HepG2 (cell line): Measurements from ENCODE around the gene C16orf95. TPM values are rescaled to one million over a fixed set of nuclear protein-coding genes. Genes with fewer than 3 reads are reported as not detected.

Experiments used
- BHLHE40 ChIP-seq: IDR thresholded peaks from 2 replicates; pipeline ENCODE4 v1.6.1; 2011; ENCODE audit warnings: low read length, improper control_type of control experiment
- FOSL1 ChIP-seq: sonication (generic); formaldehyde crosslinking; IDR thresholded peaks from 2 replicates; pipeline ENCODE4 v1.9.0; 2021; ENCODE audit warnings: missing genetic modification reagents, borderline replicate concordance
- GFI1 ChIP-seq: sonication (generic); formaldehyde crosslinking; IDR thresholded peaks from 2 replicates; pipeline ENCODE4 v1.5.0; 2020; ENCODE audit warnings: missing genetic modification reagents, mild to moderate bottlenecking, borderline replicate concordance
- GPN1 ChIP-seq: sonication (generic); formaldehyde crosslinking; IDR thresholded peaks from 2 replicates; pipeline ENCODE4 v1.5.1; 2020; ENCODE audit warnings: missing genetic modification reagents, borderline replicate concordance
- HMGXB4 ChIP-seq, 2 experiments: sonication (generic) in 1 of 2; formaldehyde crosslinking in 1 of 2; IDR thresholded peaks; 2 replicates each; pipeline versions ENCODE4 v1.4.0 to v1.6.1; 2018 to 2020; ENCODE audit warnings: missing genetic modification reagents in 2 of 2, borderline replicate concordance in 1 of 2, low read depth in 1 of 2, mild to moderate bottlenecking in 1 of 2, missing biosample characterization in 1 of 2
- HOXA5 ChIP-seq: sonication (generic); formaldehyde crosslinking; IDR thresholded peaks from 2 replicates; pipeline ENCODE4 v1.4.0; 2020; ENCODE audit warnings: missing genetic modification reagents
- SALL1 ChIP-seq: sonication (generic); formaldehyde crosslinking; IDR thresholded peaks from 2 replicates; pipeline ENCODE4 v1.8.0; 2022; ENCODE audit warnings: mild to moderate bottlenecking, missing genetic modification reagents
- TBX3 ChIP-seq: fragments of 450-650 bp; IDR thresholded peaks from 2 replicates; pipeline ENCODE4 v1.6.1; 2017; ENCODE audit warnings: antibody characterized with exemption, mild to moderate bottlenecking, inconsistent platforms, borderline replicate concordance
- ZNF10 ChIP-seq: sonication (generic); formaldehyde crosslinking; IDR thresholded peaks from 2 replicates; pipeline ENCODE4 v1.4.0; 2020; ENCODE audit warnings: mild to moderate bottlenecking, low read depth, missing genetic modification reagents, borderline replicate concordance
- ZNF205 ChIP-seq: IDR thresholded peaks from 2 replicates; pipeline ENCODE4 v1.6.1; 2018; ENCODE audit warnings: missing biosample characterization, missing genetic modification reagents
- ZNF441 ChIP-seq: sonication (generic); formaldehyde crosslinking; IDR thresholded peaks from 2 replicates; pipeline ENCODE4 v1.7.0; 2021; ENCODE audit warnings: missing genetic modification reagents, borderline replicate concordance
- ZNF503 ChIP-seq: sonication (generic); formaldehyde crosslinking; IDR thresholded peaks from 2 replicates; pipeline ENCODE4 v1.4.0; 2020; ENCODE audit warnings: missing genetic modification reagents
- ZNF646 ChIP-seq: sonication (generic); formaldehyde crosslinking; IDR thresholded peaks from 2 replicates; pipeline ENCODE4 v1.9.0; 2021; ENCODE audit warnings: mild to moderate bottlenecking, missing genetic modification reagents
- ZSCAN22 ChIP-seq: sonication (generic); formaldehyde crosslinking; IDR thresholded peaks from 2 replicates; pipeline ENCODE4 v1.4.0; 2020; ENCODE audit warnings: mild to moderate bottlenecking, missing genetic modification reagents
- polyA plus RNA-seq, 8 experiments: library from polyadenylated mRNA; depleted of rRNA in 3 of 8; stranded (reverse) in 7 of 8; unstranded in 1 of 8; fragments of >200 nt; fragmentation: Illumina TruSeq in 4 of 8; extraction: Trizol in 4 of 8; gene quantifications; 2 replicates each; pipeline versions ENCODE4 v1.2.1 to v1.2.3, GENCODE V29; 2011 to 2016; ENCODE audit warnings: low read depth in 4 of 8, missing spikeins in 1 of 8, mixed read lengths in 1 of 8; ENCODE audit not compliant: insufficient read depth in 1 of 8
- total RNA-seq, 5 experiments: library from RNA; depleted of rRNA; stranded (reverse); fragments of >200 nt; fragmentation: Illumina TruSeq; extraction: Trizol; gene quantifications; 2 replicates each; pipeline ENCODE4 v1.2.3, GENCODE V29; 2016; ENCODE audit warnings: low read depth in 1 of 5
- TF ChIP-seq, protein P1 (sequence below): sonication (generic); formaldehyde crosslinking; IDR thresholded peaks from 2 replicates; pipeline ENCODE4 v1.5.1; 2020; ENCODE audit warnings: missing genetic modification reagents, mild to moderate bottlenecking, borderline replicate concordance
- TF ChIP-seq, protein P2 (sequence below): sonication (generic); formaldehyde crosslinking; IDR thresholded peaks from 2 replicates; pipeline ENCODE4 v1.8.1; 2023; ENCODE audit warnings: mild to moderate bottlenecking, moderate library complexity, missing genetic modification reagents

The C16orf95 gene
- total and polyA plus RNA-seq, 2 of the 13 experiments (the other 11 are each of a cell fraction or from before 2014, with no cell fraction given), result 2.8 to 8.6 TPM

DNA sequence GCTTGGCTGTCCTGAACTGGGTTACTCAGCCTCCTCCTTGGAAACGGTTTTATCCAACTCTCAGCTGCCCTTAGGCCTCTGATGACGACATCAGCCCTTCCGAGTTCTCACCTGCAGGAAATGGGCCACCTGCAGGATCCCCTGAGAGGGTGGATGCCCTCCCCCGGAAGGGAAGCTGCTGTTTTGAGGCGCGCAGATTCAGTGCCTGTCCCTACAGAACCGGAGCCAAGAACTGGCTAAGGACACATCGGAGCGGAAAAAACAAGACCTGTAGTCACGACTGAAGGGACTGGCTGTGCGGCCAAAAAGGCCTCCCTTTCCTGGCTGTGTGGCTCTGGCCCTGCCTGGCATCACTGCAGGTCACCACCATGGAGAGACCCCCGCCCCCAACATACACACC is 11.7 kb upstream of the C16orf95 start (continued):
- TF ChIP-seq, protein P1, sequence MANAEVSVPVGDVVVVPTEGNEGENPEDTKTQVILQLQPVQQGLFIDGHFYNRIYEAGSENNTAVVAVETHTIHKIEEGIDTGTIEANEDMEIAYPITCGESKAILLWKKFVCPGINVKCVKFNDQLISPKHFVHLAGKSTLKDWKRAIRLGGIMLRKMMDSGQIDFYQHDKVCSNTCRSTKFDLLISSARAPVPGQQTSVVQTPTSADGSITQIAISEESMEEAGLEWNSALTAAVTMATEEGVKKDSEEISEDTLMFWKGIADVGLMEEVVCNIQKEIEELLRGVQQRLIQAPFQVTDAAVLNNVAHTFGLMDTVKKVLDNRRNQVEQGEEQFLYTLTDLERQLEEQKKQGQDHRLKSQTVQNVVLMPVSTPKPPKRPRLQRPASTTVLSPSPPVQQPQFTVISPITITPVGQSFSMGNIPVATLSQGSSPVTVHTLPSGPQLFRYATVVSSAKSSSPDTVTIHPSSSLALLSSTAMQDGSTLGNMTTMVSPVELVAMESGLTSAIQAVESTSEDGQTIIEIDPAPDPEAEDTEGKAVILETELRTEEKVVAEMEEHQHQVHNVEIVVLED (CRISPR knock-in tag), result no peak
- TF ChIP-seq ZNF205 (CRISPR knock-in tag) (no peak), ZNF10 (CRISPR knock-in tag) (no peak), HOXA5 (CRISPR knock-in tag) (no peak), ZNF441 (no peak), ZNF646 (CRISPR knock-in tag) (no peak), GPN1 (CRISPR knock-in tag) (no peak), HMGXB4 (CRISPR knock-in tag; IDR thresholded peaks at IDR 0.05; ENCODE audit: borderline replicate concordance in 1 of 2, low read depth in 1 of 2) (no peak), FOSL1 (CRISPR knock-in tag) (no peak), ZSCAN22 (CRISPR knock-in tag) (no peak), BHLHE40 (no peak), GFI1 (no peak), ZNF503 (CRISPR knock-in tag) (no peak), SALL1 (CRISPR knock-in tag) (peak; percentile 28; the same call in 1 of the 2 replicates), TBX3 (no peak)
- TF ChIP-seq, protein P2, sequence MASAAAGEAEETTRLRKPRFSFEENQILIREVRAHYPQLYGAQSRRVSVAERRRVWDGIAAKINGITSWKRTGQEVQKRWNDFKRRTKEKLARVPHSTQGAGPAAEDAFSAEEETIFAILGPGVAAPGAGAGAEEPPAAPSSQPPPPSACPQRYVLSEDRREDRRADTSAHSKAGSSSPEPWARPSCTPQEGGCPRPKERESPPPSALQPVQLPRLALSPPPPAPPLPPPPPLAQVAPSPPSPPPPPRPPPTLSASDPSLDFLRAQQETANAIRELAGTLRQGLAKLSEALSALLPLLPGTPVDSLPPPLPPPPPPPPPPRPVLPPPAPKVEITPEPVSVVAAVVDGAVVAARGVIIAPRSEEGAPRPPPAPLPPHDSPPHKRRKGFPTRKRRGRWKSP (CRISPR knock-in tag), result no peak
